GM18505 (cell line): Measurements from ENCODE around the gene MYO1E.

ENCODE experiments used
- ATAC-seq: cut with Tn5 transposase; IDR thresholded peaks from one replicate; pipeline ENCODE4 v1.9.1; 2021; ENCODE audit not compliant: unreplicated experiment
- POLR2A ChIP-seq: IDR thresholded peaks from 4 replicates; pipeline ENCODE4 v1.6.1; 2011; ENCODE audit warnings: borderline replicate concordance; ENCODE audit not compliant: insufficient read depth, insufficient read length; ENCODE audit errors: extremely low read depth

The MYO1E gene

GRCh38 chr15:59313641-59314332 lies 58.9 kb downstream of the MYO1E start:
- ATAC-seq: peak; percentile 67
- TF ChIP-seq POLR2A: peak; percentile 38

- no peak for TF ChIP-seq POLR2A
- ATAC-seq: no peak
Measured at GRCh38 chr15:59312205-59312604, 60.5 kb downstream of the MYO1E start.

- no peak for TF ChIP-seq POLR2A
- no peak for ATAC-seq
Measured at GRCh38 chr15:59311195-59311594, 61.5 kb downstream of the MYO1E start.

GRCh38 chr15:59309405-59309804 lies 63.3 kb downstream of the MYO1E start:
- ATAC-seq: no peak

GRCh38 chr15:59307165-59307537 lies 65.5 kb downstream of the MYO1E start:
- TF ChIP-seq POLR2A: no peak
- no peak for ATAC-seq

More at GRCh38 chr15:59309405-59309804, 63.3 kb downstream of the MYO1E start:
- no peak for TF ChIP-seq POLR2A

GRCh38 chr15:59306520-59307164 lies 66.0 kb downstream of the MYO1E start:
- no peak for TF ChIP-seq POLR2A
- ATAC-seq: no peak

- ATAC-seq: no peak
- no peak for TF ChIP-seq POLR2A
Measured at GRCh38 chr15:59304807-59305206, 67.9 kb downstream of the MYO1E start.

- ATAC-seq: peak; percentile 35
- peak; percentile 10 for TF ChIP-seq POLR2A
Measured at GRCh38 chr15:59304034-59304795, 68.5 kb downstream of the MYO1E start.

GRCh38 chr15:59303633-59304032 lies 69.0 kb downstream of the MYO1E start:
- peak; percentile 31 for TF ChIP-seq POLR2A
- ATAC-seq: no peak

- no peak for ATAC-seq
- TF ChIP-seq POLR2A: peak; percentile 4
Measured at GRCh38 chr15:59303136-59303535, 69.5 kb downstream of the MYO1E start.

- TF ChIP-seq POLR2A: no peak
- no peak for ATAC-seq
Measured at GRCh38 chr15:59301527-59301926, 71.1 kb downstream of the MYO1E start.

GRCh38 chr15:59300618-59301139 lies 72.0 kb downstream of the MYO1E start:
- no peak for ATAC-seq
- no peak for TF ChIP-seq POLR2A

- ATAC-seq: peak; percentile 60
- TF ChIP-seq POLR2A: no peak
Measured at GRCh38 chr15:59299929-59300617, 72.6 kb downstream of the MYO1E start.

GRCh38 chr15:59298854-59299250 lies 73.8 kb downstream of the MYO1E start:
- ATAC-seq: no peak
- no peak for TF ChIP-seq POLR2A
